COLO829 (cell line): ENCODE results near the gene IPCEF1.

ENCODE experiments used
- DNase-seq: peaks from one replicate; pipeline ENCODE4 v3.0.0; 2012; ENCODE audit warnings: low spot score

The IPCEF1 gene

GRCh38 chr6:154159126-154159525, 197.5 kb downstream of the IPCEF1 start:
- no peak for DNase-seq

- no peak for DNase-seq
Measured at GRCh38 chr6:154157706-154158105, 198.9 kb downstream of the IPCEF1 start.

- no peak for DNase-seq
Measured at GRCh38 chr6:154157082-154157481, 199.5 kb downstream of the IPCEF1 start.

- no peak for DNase-seq
Measured at GRCh38 chr6:154156135-154156896, 200.3 kb downstream of the IPCEF1 start.

GRCh38 chr6:154154389-154154967, 202.1 kb downstream of the IPCEF1 start:
- DNase-seq: peak; percentile 22

- DNase-seq: no peak
Measured at GRCh38 chr6:154143753-154144152, 212.8 kb downstream of the IPCEF1 start.

GRCh38 chr6:154140743-154141142, 215.9 kb downstream of the IPCEF1 start:
- DNase-seq: no peak

GRCh38 chr6:154139892-154140291, 216.7 kb downstream of the IPCEF1 start:
- DNase-seq: peak; percentile 82

- no peak for DNase-seq
Measured at GRCh38 chr6:154138793-154139192, 217.8 kb downstream of the IPCEF1 start.

- DNase-seq: no peak
Measured at GRCh38 chr6:154134471-154135147, 222.0 kb downstream of the IPCEF1 start.

- no peak for DNase-seq
Measured at GRCh38 chr6:154127657-154128056, 228.9 kb downstream of the IPCEF1 start.

- DNase-seq: no peak
Measured at GRCh38 chr6:154125421-154125820, 231.2 kb downstream of the IPCEF1 start.

- DNase-seq: peak; percentile 68
Measured at GRCh38 chr6:154123155-154123956, 233.2 kb downstream of the IPCEF1 start.

GRCh38 chr6:154122195-154122925, 234.2 kb downstream of the IPCEF1 start:
- peak; percentile 8 for DNase-seq

- DNase-seq: no peak
Measured at GRCh38 chr6:154117485-154117884, 239.1 kb downstream of the IPCEF1 start.

GRCh38 chr6:154113392-154113791, 243.2 kb downstream of the IPCEF1 start:
- no peak for DNase-seq

GRCh38 chr6:154112181-154112809, 244.3 kb downstream of the IPCEF1 start:
- DNase-seq: no peak

GRCh38 chr6:154111025-154111424, 245.6 kb downstream of the IPCEF1 start:
- no peak for DNase-seq

GRCh38 chr6:154106251-154106650, 250.4 kb downstream of the IPCEF1 start:
- no peak for DNase-seq
